Measurements from ENCODE around the gene RITA1.

DNA sequence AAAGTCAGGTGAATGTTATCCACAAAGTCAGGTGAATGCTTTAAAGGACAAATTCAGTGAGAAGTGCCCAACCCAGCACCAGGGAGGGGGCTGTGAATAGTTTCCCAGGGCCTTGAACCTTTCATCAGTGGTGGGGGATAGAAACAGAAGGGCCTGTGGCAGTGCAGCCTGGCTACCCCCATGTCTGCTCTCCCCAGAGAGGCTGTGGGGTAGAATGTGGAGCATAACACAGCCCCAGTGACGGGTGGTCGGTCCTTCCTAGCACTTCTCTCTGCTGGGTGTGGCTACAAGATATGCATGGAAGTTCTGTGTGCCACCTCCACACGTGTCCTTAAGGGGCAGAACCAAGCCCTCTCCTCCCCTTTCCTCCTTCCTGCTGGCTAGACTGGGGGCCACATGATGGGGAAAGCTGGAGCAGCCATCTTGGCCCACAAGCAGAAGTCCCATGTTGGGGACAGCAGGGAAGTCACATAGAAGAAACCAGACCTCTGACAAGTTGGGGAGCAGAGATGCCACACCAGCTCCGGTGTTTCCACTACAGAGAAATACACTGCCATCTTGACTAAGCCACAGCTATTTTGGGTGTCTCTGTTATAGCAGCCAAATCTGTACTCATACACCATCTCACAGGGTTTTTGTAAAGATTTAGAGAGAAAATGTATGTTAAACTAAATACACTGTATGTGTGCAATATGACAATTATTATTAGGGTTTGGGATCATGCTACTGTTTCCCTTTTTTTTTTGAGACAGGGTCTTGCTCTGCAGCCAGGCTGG is 17.0 kb downstream of the RITA1 start:
- TF ChIP-seq, protein P1, sequence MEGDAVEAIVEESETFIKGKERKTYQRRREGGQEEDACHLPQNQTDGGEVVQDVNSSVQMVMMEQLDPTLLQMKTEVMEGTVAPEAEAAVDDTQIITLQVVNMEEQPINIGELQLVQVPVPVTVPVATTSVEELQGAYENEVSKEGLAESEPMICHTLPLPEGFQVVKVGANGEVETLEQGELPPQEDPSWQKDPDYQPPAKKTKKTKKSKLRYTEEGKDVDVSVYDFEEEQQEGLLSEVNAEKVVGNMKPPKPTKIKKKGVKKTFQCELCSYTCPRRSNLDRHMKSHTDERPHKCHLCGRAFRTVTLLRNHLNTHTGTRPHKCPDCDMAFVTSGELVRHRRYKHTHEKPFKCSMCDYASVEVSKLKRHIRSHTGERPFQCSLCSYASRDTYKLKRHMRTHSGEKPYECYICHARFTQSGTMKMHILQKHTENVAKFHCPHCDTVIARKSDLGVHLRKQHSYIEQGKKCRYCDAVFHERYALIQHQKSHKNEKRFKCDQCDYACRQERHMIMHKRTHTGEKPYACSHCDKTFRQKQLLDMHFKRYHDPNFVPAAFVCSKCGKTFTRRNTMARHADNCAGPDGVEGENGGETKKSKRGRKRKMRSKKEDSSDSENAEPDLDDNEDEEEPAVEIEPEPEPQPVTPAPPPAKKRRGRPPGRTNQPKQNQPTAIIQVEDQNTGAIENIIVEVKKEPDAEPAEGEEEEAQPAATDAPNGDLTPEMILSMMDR (IDR thresholded peaks at IDR 0.05; ENCODE audit: low read depth, low read length): no peak
- TF ChIP-seq POLR2A (IDR thresholded peaks at IDR 0.05; ENCODE audit: extremely low read depth, insufficient read length): no peak

All from NB4 (cell line).